RPMI8226 (cell line): ENCODE measurements around the gene CARD14.

Experiments used
- DNase-seq: peaks from one replicate; pipeline ENCODE4 v3.0.0-alpha.2; 2015

CARD14 gene

DNA sequence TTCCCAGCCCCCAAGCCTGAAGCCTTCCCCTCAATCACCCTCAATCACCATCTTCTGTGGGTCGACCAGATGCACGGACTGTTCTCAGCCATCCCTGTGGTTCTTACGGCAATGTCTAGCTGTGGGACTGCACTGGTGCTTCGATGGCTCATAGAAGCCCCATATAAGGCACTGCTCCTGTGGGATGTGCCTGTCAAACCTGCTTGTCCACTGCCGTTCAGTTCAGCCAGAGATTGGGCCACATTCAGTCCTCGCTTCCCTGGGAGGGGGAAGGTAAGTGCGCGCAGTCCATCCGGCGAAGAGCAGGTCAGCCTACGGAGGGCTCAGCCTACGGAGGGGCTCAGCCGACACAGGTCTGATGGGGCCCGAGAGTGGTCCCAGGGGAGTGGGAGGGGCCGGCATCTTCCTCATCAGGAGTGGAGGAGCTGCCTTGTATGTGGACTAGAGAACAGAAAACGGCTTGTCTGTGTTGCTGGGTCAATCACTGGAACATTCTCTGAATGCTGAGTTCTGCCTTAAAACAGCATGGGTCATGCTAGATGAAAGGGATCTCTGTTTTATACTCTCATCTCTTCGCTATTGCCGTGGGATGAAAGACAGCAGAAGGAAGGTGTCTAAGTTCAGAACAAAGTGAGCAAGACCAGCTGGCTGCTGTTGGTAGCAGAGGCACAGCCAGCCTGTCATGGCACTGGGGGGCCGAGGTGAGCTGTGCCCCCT lies at the start of gene CARD14:
TSS of gene CARD14 (plus strand) at position 247 of the 717 bp plus-strand sequence. CDS start 11,409 bp downstream, outside the sequence.
- no peak for DNase-seq

DNA sequence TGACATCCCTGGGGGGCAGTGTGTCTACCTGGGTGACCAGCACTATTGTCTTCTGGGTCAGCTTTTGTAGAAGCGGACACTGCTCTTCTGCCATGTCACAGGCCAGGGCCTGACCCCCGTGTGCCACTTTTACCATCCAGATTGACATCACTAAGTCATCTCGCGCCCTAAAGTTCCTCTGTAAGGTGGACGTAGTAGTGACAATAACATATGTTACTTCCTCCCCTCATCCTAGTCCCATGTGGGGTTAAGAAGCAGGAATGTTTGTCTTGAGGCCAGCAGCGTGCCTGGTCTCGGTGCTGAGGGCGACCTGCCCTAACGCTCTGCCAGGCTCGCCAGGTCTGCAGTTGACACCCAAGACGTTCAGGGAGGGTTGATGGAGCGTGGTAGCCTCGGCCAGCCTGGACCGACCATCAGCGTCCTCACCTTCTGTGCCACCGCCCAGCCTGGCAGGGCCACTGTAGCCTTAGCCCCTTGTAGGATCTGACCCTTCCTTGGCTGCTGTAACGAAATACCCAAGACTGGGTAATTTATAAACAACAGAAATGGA lies 47.7 kb upstream of the CARD14 start:
- DNase-seq: no peak

DNA sequence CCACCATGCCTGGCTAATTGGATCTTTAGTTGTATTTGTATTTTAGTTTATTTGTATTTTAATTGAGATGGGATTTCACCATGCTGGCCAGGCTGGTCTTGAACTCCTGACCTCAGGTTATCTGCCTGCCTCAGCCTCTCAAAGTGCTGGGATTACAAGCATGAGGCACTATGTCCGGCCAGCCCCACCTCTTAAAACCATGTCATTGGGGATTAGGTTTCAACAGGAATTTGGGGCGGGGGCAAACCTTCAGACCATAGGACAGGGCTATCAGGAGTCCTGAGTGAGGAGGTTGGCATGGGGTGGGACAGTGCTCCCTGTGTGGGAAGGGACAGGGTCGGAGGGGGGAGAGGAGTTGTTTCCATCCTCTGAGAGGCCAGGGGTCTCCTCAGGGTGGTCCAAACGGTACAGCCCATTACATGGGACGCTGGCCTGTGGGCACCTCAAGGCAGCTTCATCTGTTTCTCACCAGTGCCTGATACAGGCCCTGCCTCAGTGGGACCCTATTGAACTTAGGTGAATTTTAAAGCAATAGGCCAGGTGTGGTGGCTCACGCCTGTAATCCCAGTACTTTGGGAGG lies 46.8 kb upstream of the CARD14 start:
- DNase-seq: no peak

DNA sequence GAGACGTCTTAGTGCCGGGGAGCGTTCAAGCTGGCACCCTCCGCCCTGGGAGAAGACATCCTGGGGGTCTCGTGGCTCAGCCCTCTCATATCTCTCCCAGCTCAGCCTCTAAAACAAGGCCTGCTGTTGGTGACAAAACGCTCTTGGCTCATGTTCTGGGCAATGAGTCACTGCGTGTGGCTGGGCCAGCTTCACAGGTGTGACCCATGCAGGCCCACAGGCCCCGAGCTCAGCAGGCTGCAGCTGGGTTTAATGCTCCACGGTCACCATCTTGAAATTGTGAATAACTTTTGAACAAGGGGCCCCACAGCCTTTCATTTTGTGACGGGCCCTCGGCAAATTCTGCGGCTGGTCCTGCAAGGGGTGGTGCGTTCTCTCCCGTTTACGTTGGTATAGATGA lies 46.0 kb upstream of the CARD14 start:
- DNase-seq: no peak

DNA sequence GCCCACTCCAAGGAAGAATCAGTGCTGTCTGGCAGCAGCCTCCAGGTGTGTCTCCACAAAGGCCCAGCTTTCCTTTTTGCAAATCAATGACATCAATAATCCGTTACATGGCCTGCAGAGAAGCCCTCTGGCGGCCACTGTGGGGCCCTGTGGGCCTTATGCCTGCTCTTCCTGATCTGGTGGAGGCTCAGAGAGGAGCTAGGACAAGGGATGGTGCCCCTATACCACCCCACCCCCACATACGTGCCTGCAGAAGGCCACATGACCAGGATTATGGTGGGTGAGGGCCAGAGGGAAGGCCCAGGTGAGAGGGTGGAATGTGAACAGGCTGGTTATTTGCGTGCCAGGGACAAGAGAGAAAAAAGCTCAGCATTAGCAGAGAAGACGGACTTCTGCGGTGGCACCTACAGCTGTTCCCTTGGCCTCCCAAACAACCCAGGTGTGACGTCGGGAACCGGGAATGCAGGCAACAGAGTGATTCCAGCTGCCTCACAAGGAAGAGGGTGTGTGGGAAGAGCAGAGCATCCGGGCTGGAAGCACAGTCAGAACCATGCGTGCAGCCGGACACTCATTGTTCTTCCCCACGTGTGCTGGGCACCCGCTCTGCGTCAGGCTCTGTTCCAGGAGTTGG lies 45.4 kb upstream of the CARD14 start:
- peak; percentile 43 for DNase-seq

DNA sequence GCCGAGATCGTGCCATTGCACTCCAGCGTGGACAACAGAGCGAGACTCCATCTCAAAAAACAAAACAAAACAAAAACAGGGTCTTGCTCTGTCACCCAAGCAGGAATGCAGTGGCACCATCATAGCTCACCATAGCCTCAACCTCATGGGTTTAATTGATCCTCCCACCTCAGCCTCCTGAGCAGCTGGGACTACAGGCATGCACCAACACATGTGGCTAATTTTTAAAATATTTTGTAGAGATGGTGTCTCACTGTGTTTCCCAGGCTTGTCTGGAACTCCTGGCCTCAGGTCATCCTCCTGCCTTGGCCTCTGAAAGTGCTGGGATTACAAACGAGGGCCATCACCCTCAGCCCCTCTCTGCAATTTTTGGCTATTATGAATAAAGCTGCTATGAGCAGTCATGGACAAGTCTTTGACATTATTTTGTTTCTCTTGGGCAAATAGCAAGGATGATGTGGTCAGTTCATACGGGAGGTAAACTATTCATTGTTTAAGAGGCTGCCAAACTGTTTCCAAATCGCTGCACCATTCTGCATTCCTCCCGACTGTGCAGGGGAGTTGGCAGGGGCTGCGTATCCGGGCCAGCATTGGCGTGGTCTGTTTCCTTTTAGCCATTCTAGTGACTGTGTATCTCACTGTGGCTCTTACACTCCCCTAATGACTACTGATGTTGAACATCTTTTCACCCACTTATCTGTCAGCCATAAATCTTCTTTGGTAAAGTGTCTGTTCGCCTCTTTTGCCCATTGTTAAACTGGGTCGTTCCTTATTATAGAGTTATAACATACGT lies 44.0 kb upstream of the CARD14 start:
- no peak for DNase-seq

DNA sequence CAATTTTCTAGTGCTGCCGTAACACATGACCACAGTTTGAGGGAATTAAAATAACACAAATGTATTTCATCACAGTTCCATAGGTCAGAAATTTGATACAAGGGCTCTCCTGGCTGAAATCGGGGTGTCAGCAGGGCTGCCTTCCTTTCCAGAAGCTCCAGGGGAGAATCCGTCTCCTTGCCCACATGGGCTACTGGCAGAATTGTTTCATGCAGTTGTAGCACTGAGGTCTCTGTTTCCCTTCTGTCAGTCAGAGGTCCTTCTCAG lies 43.4 kb upstream of the CARD14 start:
- no peak for DNase-seq

DNA sequence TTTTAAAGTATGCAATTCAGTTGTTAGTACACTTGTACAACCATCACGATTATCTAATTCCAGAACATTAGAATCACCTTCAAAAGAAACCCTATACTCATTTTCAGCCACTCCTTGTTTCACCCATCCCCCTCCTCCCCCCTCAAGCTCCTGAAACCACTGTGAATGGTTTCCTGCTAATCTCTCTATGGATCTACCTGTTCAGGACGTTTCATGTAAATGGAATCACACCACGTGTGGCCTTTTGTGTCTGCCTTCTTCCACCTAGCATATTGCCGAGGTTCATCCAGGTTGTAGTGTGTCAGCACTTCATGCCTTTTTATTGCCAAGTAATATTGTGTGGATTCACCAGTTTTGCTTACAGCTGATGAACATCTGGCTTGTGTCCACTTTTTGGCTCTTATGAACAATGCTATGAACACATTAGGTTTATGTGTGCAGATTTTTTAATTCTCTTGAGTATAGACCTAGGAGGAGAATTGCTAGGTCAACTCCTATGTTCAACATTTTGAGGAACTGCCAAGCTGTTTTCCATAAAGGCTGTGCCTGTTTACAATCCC lies 40.7 kb upstream of the CARD14 start:
- peak; percentile 69 for DNase-seq

DNA sequence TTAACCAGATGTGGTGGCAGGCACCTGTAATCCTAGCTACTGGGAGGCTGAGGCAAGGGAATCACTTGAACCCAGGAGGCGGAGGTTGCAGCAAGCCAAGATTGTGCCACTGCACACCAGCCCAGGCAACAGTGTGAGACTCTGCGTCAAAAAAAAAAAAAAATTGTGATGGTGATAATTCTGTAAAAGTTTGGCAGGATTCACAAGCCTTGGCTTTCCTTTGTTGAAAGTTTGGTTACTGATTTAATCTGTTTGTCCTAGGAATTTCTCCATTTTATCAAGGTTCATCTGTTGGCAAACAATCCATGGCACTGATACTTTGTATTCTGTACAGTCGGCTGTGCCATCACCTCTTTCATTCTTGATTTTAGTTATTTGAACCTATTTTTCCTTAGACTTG lies 38.8 kb upstream of the CARD14 start:
- no peak for DNase-seq

DNA sequence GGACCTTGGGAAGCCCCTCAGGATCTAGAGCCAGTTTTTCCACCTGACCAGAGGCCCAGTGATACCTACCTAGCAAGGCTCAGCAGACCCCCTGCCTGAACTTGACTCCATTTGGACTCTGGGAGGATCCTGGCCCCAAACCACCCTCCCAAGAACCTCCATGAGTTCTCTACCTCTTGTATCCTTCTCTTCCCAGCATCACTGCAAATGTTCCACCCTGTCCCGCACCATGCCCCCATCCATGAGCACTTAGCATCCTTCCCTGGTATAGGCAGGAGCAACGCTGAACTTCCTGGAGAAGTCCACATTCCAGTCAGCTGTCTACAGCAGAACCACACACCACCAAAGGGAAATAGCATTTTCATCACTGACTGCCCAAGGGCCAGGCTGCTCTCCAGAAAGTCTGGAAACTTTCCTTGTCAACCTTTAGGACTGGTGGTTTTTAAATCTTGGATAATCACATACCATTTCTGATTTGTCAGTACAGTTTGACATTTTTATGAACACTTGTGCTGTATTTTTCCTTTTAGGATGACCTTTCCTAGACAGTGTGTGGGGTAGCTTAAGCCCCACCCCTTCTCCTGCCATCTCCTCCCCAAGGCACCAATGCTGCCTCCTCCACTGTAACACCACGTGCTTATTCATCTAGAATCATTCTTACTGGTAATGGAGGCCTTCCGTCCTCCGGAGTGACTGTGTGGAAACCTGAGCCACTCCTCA lies 36.8 kb upstream of the CARD14 start:
- DNase-seq: no peak

DNA sequence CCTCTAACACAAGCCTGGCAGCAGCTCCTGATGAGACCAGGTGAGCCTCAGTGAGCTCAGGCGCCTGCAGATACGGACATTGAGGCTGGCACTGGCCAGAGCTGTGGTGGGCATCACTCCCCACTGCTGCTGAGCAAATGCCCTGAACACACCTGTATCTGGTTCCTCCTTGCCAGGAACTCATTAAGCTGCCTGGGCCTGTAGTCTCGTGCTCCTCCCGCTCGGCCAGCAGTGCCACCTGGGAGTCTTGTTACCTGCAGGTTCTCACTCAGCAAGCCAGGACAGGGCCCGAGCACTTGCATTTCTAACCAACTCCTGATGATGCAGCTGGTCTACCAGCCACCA lies 36.2 kb upstream of the CARD14 start:
- no peak for DNase-seq

DNA sequence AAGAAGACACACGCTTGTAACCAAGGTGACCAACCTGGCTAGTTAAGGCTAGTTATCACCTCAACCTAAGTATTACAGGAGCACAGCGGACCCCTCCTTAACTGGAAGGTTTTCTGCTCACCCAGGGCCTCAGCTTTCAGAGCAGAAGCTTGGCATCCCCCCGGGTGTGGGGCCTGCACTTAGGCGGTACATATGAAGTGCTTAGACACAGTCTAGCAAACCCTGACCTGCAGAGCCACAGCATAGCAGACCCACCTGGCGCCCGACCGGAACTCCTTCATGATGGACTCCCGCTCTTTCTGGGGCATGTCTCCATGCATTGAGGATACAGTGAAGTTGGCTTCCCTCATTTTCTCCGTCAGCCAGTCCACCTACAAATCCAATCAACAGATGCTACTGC lies 32.7 kb upstream of the CARD14 start:
- DNase-seq: no peak

DNA sequence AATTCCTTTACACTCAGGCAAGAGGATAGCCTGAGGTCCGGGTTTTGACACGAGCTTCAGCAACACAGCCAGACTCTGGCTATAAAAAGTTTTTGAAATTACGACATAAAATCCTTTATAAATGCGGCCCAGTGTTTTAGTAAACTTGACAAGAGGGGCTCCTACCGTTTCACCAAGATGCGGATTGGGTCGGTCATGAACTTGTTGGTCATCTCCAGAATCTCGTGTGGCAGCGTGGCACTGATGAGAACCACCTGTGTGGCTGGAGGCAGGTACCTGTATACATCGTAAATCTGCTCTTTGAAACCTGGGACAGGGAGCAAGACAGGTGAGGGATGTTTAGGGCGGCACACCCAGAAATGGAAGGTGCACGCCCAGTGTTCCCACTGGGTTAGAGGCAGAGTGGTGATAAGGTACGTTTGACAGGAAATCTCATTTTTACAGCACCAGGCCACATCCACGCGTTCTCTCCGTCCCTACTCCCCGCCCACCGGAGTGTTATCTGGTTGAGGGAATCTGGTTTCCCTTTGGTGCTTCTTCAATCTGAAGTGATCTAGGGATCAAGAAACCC lies 30.9 kb upstream of the CARD14 start:
- DNase-seq: no peak

DNA sequence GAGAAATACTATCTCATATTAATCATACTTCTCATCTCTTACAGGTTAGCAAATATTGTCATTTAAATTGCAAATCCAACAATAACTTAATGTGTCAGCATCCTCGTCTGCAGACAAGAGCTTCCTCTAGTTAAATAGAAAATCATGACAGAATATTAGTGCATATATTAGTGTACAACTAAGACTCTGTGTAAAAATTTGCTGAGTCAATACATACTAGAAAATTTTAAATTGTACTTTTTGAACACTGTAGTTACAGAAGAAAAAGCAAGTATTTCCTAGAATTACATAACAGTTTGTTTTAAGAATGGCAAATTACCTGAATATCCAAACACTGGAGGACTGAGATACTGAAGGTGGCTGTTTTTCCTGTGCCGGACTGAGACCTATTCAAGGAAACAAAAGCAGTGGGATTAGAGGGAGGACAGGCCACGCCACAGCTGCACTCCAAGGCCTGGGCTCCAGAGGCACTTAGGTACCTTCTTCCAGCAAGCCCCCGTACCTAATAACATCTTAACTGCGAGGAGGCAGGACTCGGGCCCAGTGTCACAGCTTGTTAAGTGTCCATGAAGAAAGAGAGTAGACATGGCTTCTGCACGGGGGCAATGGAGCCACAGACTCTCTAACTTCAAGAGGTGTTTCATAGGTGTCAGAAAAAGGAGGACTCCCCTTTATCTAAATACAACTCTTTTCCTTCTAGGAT lies 28.2 kb upstream of the CARD14 start:
- DNase-seq: no peak

DNA sequence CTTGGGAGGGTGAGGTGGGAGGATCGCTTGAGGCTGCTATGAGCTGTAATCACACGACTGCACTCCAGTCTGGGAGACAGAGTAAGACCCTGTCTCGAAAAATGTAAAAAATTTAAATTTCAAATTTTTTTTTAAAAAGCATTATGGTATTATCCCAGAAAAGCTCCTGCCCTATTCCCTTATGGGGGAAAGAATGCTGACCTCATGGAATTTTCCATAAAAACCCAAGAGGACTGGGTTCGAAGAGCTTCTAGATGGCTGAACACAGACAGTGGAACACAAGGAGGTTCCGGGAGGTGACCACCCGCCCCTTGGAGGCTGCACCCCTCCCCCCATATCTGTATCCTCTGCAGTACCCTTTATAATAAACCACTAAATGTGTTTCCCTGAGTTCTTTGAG lies 26.9 kb upstream of the CARD14 start:
- no peak for DNase-seq

DNA sequence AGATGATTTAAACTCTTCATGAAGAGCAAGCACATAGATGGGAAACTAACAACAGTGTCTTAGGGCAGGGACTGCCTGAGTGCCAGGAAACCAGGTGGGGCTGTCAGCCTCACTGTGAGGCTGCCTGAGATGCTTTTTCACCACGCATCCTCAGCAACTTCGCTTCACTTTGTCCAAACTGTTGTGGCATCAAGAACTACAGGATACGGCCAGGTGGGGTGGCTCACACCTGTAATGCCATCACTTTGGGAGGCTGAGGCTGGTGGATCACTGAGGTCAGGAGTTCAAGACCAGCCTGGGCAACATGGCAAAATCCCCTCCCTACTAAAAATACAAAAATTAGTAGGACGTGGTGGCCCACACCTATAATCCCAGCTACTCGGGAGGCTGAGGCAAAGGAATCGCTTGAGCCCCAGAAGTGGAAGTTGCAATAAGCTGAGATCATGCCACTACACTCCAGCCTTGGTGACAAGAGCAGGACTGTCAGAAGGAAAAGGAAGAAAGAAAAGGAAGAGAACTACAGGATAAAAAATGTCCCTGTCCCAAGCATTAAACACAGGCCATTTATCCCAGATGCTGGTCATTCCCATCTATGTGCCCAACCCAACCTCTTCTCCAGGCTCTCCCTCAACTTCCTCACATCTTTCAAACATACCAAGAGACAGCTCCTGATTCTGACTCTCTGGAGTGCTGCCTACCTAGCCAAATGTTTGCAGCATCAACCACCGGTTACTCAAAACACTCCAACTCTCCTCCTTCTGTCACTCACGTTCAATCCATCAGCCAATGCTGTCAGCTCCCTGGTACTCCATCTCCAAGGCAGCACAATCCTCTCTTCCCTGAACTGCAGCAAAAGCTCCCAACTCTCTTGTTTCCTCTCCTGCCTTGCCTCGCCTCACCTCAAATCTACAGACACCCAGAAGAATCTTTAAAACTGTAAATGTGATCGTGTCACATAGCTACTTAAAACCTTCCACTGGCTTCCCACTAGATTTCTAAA lies 24.5 kb upstream of the CARD14 start:
- peak; percentile 22 for DNase-seq

DNA sequence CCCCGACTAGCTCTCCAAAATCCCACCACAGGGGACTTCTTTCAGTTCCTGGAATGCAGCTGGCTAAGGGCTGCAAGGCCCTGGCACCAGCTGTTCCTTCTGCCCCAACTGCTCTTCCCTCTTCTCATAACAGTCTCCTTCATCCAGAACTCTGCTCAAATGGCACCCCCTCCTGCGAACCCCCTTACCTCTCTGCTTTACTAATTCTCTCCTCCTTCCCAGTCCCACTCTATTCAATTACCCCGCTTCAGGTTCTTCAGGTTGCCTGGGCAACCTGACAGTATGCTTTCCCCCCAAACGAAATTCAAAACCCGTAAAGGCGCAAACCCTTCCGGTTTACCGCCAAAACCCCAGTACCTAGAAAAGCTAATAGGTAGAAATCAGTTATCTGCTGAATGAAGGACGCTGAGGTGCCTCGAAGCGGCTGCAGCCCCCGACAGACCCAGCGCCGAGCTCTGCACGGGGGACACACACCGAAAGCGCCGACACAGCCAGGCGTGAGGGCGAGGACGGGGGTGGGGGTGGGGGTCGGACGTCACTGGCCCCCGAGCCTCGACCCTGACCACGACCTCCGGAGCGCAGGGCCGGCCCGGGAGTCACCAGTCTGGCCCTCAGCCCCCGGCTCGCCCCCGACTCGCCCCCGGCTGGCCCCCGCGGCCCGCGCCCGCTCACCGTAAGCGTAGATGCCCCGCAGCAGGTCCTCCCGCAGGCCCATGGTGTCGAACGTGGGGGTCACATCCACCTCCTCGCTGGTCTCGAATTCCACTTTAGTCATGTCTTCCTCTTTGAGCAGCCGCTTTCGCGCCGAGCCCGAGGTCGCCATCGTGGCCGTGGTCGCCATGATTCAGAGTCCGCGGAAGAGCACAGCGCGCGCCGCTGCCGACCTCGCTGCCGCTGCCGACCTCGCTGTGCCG lies 23.5 kb upstream of the CARD14 start:
- peak; percentile 34 for DNase-seq

DNA sequence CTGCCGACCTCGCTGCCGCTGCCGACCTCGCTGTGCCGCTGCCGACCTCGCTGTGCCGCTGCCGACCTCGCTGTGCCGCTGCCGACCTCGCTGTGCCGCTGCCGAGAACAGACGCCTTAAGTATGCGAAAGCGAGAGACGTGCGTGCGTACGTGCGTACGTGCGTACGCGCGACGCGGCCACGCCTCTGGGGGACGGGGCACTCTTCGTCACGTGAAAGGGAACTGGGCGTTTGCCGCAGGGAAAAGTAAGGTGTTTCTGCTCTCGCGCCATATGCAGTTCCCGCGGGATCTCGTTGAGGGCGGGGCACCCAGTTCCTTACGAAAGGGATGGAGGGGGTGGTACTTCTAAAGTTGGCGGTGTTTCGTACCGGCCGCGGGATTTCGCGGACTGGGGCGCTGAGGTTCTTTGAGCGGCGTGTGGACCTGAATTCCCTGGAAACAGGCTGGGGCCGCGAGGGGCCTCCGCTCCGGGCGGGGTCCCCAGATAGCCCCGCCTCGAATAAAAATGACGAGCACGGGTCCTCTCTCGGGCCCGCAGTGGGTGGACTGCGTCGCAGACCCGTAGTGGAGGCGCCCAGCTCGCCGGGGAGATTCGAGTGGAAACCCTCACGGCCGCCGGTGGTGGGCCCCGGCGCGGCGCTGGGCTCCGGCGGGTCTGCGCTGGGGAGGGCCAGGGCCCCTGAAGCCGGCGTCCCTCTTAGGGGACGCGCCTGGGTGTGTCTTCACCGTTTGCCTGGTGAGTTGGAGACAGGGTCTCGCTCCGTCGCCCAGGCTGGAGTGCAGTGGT lies 22.6 kb upstream of the CARD14 start, which contains the start of gene EIF4A3:
TSS of gene EIF4A3 (minus strand) at position 94 of the 788 bp plus-strand sequence. CDS start 167 bp downstream, outside the sequence.
- peak; percentile 99 for DNase-seq
